DMS153 treated with DMSO at 0.1 percent for 48 hours (cell line): ENCODE results near the gene TSPY10.
"Not testable (repeated sequence)": the region's sequence is repeated elsewhere in the genome, so short reads cannot be mapped to it uniquely, and the experiment has no call there.

Experiments
- DNase-seq: peaks from one replicate; lab custom pipeline; 2025; ENCODE audit not compliant: unreplicated experiment; lab: John Stamatoyannopoulos, UW

Gene TSPY10

GRCh38 chrY:9527580-9527979 is at the start of gene TSPY10:
Gene TSPY10, plus strand, starts transcription at chrY:9527880. Its CDS starts 46 bp downstream, at chrY:9527926.
- not testable (repeated sequence) for DNase-seq

GRCh38 chrY:9486967-9487366 is 40.7 kb upstream of the TSPY10 start, which contains the start of gene TSPY9:
Gene TSPY9, plus strand, starts transcription at chrY:9487267. Its CDS starts 46 bp downstream, at chrY:9487313.
- not testable (repeated sequence) for DNase-seq

- DNase-seq = not testable (repeated sequence)
Measured at GRCh38 chrY:9504396-9504795, 23.3 kb upstream of the TSPY10 start.

GRCh38 chrY:9516287-9516686 is 11.4 kb upstream of the TSPY10 start:
- DNase-seq = not testable (repeated sequence)
